Measurements from ENCODE around the gene BUB1B.

BUB1B gene

GRCh38 chr15:40269604-40270003, 108.7 kb downstream of the BUB1B start:
- Histone ChIP-seq H3K4me2 (no peak overlapping the region), H3K9ac (no peak overlapping the region), H3K4me3 (IDR thresholded peaks at IDR 0.05; ENCODE audit: insufficient read depth, low read depth, low read length) (no peak overlapping the region), H3K4me1 (ENCODE audit: low read depth, poor library complexity, severe bottlenecking) (no peaks in the 10 kb centered on the region), H2AFZ (ENCODE audit: low read depth) (no peak overlapping the region), H3K27ac (no peak overlapping the region), H4K20me1 (ENCODE audit: insufficient read depth) (no peaks in the 10 kb centered on the region), H3K36me3 (ENCODE audit: insufficient read depth) (no peaks in the 10 kb centered on the region), H3K27me3 (ENCODE audit: insufficient read depth, low read depth) (no peaks in the 10 kb centered on the region), H3K79me2 (ENCODE audit: insufficient read depth, low read depth) (no peaks in the 10 kb centered on the region)
- no peak for TF ChIP-seq CTCF (conservative IDR thresholded peaks at IDR 0.05; ENCODE audit: low read depth, low read length)

- Histone ChIP-seq H3K27ac (no peak overlapping the region), H3K36me3 (ENCODE audit: insufficient read depth) (no peaks in the 10 kb centered on the region), H3K4me2 (no peak overlapping the region), H3K27me3 (ENCODE audit: insufficient read depth, low read depth) (no peaks in the 10 kb centered on the region), H3K79me2 (ENCODE audit: insufficient read depth, low read depth) (no peaks in the 10 kb centered on the region), H2AFZ (ENCODE audit: low read depth) (no peak overlapping the region), H3K9ac (no peak overlapping the region), H3K4me1 (ENCODE audit: low read depth, poor library complexity, severe bottlenecking) (peaks cover 4% of the 10 kb centered on the region), H3K4me3 (IDR thresholded peaks at IDR 0.05; ENCODE audit: insufficient read depth, low read depth, low read length) (no peak overlapping the region), H4K20me1 (ENCODE audit: insufficient read depth) (no peaks in the 10 kb centered on the region)
- no peak for TF ChIP-seq CTCF (conservative IDR thresholded peaks at IDR 0.05; ENCODE audit: low read depth, low read length)
Observed at GRCh38 chr15:40270246-40270995, 109.6 kb downstream of the BUB1B start.

All from KMS-11 (cell line).